H1 (cell line): ENCODE measurements around the gene RNPEPL1. TPM values are rescaled to one million over a fixed set of nuclear protein-coding genes. Genes with fewer than 3 reads are reported as not detected.

Source experiments
- CTCF ChIA-PET: fragments of 300-600 bp; sonication (Branson Sonifier 250); formaldehyde crosslinking; loops from one replicate; lab custom pipeline; 2021; ENCODE audit not compliant: partially characterized antibody; lab: Charles Lee
- POLR2A ChIA-PET: fragments of 300-600 bp; sonication (Branson Sonifier 250); formaldehyde crosslinking; loops from one replicate; lab custom pipeline; 2021; ENCODE audit warnings: inconsistent platforms; ENCODE audit not compliant: partially characterized antibody; lab: Charles Lee
- DNase-seq, 2 experiments: peaks; one replicate each; pipeline versions ENCODE4 v3.0.0 to v3.0.0-alpha.2; 2010 to 2022; ENCODE audit warnings: low spot score in 2 of 2, low read depth in 1 of 2, mixed read lengths in 1 of 2
- FAIRE-seq: peaks from 2 replicates; lab custom pipeline; 2011; peaks lifted over from hg19 to GRCh38; lab: Jason Lieb, UNC
- H2AFZ ChIP-seq: 2 replicates; pipeline ENCODE4 v1.8.1; 2012; ENCODE audit warnings: low read length, inconsistent platforms
- H2AK5ac ChIP-seq: 2 replicates; pipeline ENCODE4 v1.6.1; 2013; ENCODE audit warnings: low read depth, low read length
- H2BK120ac ChIP-seq: replicated peaks from 2 replicates; pipeline ENCODE3; 2013; ENCODE audit warnings: low read depth, low read length, inconsistent platforms
- H2BK12ac ChIP-seq: 2 replicates; pipeline ENCODE4 v1.6.1; 2013; ENCODE audit warnings: low read depth, low read length
- H2BK15ac ChIP-seq: 2 replicates; pipeline ENCODE4 v1.6.1; 2013; ENCODE audit warnings: low read length
- H2BK20ac ChIP-seq: 2 replicates; pipeline ENCODE4 v1.6.1; 2013; ENCODE audit warnings: low read length
- H2BK5ac ChIP-seq: 2 replicates; pipeline ENCODE4 v1.6.1; 2013; ENCODE audit warnings: low read depth, low read length
- H3K14ac ChIP-seq: 2 replicates; pipeline ENCODE4 v1.6.1; 2013; ENCODE audit warnings: inconsistent platforms; ENCODE audit not compliant: insufficient read length
- H3K18ac ChIP-seq: 2 replicates; pipeline ENCODE4 v1.6.1; 2013; ENCODE audit warnings: low read length; ENCODE audit errors: extremely low read depth
- H3K23ac ChIP-seq: 2 replicates; pipeline ENCODE4 v1.6.1; 2013; ENCODE audit warnings: inconsistent platforms; ENCODE audit not compliant: insufficient read length
- H3K23me2 ChIP-seq: 2 replicates; pipeline ENCODE4 v1.6.1; 2013; ENCODE audit warnings: low read depth, low read length
- H3K27ac ChIP-seq: 2 replicates; pipeline ENCODE4 v1.6.1; 2011; ENCODE audit warnings: low read depth, low read length, inconsistent platforms
- H3K27me3 ChIP-seq, 4 experiments: replicated peaks in 1 of 4; 1 replicate in 1 of 4; 2 replicates in 3 of 4; pipeline versions ENCODE4 v1.6.1 to v1.8.1; 2011 to 2013; ENCODE audit warnings: low read length in 3 of 4, mild to moderate bottlenecking in 3 of 4, inconsistent platforms in 2 of 4, mixed read lengths in 2 of 4, moderate library complexity in 1 of 4; ENCODE audit not compliant: control insufficient read depth in 3 of 4, insufficient read depth in 3 of 4; ENCODE audit errors: extremely low read depth in 1 of 4
- H3K36me3 ChIP-seq, 4 experiments: 2 replicates each; pipeline versions ENCODE4 v1.6.1 to v1.8.1; 2011 to 2013; ENCODE audit warnings: mild to moderate bottlenecking in 4 of 4, low read length in 3 of 4, moderate library complexity in 2 of 4, control low read depth in 1 of 4, inconsistent platforms in 1 of 4; ENCODE audit not compliant: insufficient read depth in 4 of 4, control insufficient read depth in 2 of 4
- H3K4ac ChIP-seq: replicated peaks from 2 replicates; pipeline ENCODE3; 2013; ENCODE audit warnings: low read length, low read depth, mixed read lengths, inconsistent platforms; ENCODE audit not compliant: insufficient read length
- H3K4me1 ChIP-seq, 4 experiments: replicated peaks in 1 of 4; 1 replicate in 1 of 4; 2 replicates in 3 of 4; pipeline versions ENCODE4 v1.6.1 to v1.8.1; 2011 to 2013; ENCODE audit warnings: low read length in 3 of 4, inconsistent platforms in 2 of 4, mixed read lengths in 1 of 4; ENCODE audit not compliant: insufficient read depth in 4 of 4, control insufficient read depth in 3 of 4
- H3K4me2 ChIP-seq, 2 experiments: 2 replicates each; pipeline versions ENCODE4 v1.6.1 to v1.8.1; 2011 to 2013; ENCODE audit warnings: low read depth in 2 of 2, low read length in 2 of 2, control low read depth in 1 of 2, inconsistent platforms in 1 of 2, mild to moderate bottlenecking in 1 of 2; ENCODE audit not compliant: insufficient read depth in 1 of 2
- H3K4me3 ChIP-seq, 4 experiments: fragments of 200-600, 300-600 bp in 1 of 4; sonication (generic), shearing (Covaris generic), sonication (Bioruptor Twin) in 1 of 4; 2 replicates each; pipeline versions ENCODE4 v1.5.1 to v1.8.1; 2011 to 2016; ENCODE audit warnings: low read length in 4 of 4, low read depth in 3 of 4, control low read depth in 2 of 4, inconsistent platforms in 2 of 4, mild to moderate bottlenecking in 2 of 4, mixed read lengths in 1 of 4, moderate library complexity in 1 of 4; ENCODE audit not compliant: insufficient read depth in 2 of 4; ENCODE audit errors: extremely low read depth in 1 of 4
- H3K56ac ChIP-seq: replicated peaks from 2 replicates; pipeline ENCODE3; 2013; ENCODE audit warnings: low read depth, mild to moderate bottlenecking, mixed read lengths, low read length, inconsistent platforms; ENCODE audit not compliant: insufficient read length
- H3K79me1 ChIP-seq: 2 replicates; pipeline ENCODE4 v1.6.1; 2013; ENCODE audit warnings: low read depth, low read length, control low read depth
- H3K79me2 ChIP-seq, 2 experiments: 2 replicates each; pipeline versions ENCODE4 v1.6.1 to v1.8.1; 2012 to 2013; ENCODE audit warnings: low read length in 2 of 2, mild to moderate bottlenecking in 2 of 2, inconsistent platforms in 1 of 2; ENCODE audit not compliant: insufficient read depth in 2 of 2, control insufficient read depth in 1 of 2
- H3K9ac ChIP-seq, 4 experiments: replicated peaks in 1 of 4; 1 replicate in 1 of 4; 2 replicates in 3 of 4; pipeline versions ENCODE4 v1.6.1 to v1.8.1; 2011 to 2013; ENCODE audit warnings: low read depth in 3 of 4, low read length in 3 of 4, control low read depth in 2 of 4, mild to moderate bottlenecking in 2 of 4, moderate library complexity in 2 of 4, inconsistent platforms in 1 of 4; ENCODE audit errors: extremely low read depth in 1 of 4
- H3K9me3 ChIP-seq, 2 experiments: 2 replicates each; pipeline versions ENCODE4 v1.6.1 to v1.8.1; 2012 to 2013; ENCODE audit warnings: mild to moderate bottlenecking in 2 of 2, moderate library complexity in 2 of 2, control low read depth in 1 of 2, inconsistent platforms in 1 of 2, low read depth in 1 of 2, low read length in 1 of 2, mixed read lengths in 1 of 2; ENCODE audit not compliant: insufficient read depth in 2 of 2
- H4K20me1 ChIP-seq, 2 experiments: replicated peaks in 1 of 2; 2 replicates each; pipeline versions ENCODE3 to v1.8.1; 2011 to 2013; ENCODE audit warnings: inconsistent platforms in 2 of 2, low read length in 2 of 2, mild to moderate bottlenecking in 1 of 2; ENCODE audit not compliant: insufficient read depth in 2 of 2, control insufficient read depth in 1 of 2
- H4K5ac ChIP-seq: 2 replicates; pipeline ENCODE4 v1.6.1; 2013; ENCODE audit warnings: low read length, low read depth, mixed read lengths, inconsistent platforms; ENCODE audit not compliant: insufficient read length
- H4K8ac ChIP-seq: 2 replicates; pipeline ENCODE4 v1.8.0; 2013; ENCODE audit warnings: mild to moderate bottlenecking, moderate library complexity, low read length, inconsistent platforms; ENCODE audit not compliant: insufficient read depth; ENCODE audit errors: extremely low read depth
- H4K91ac ChIP-seq: replicated peaks from 2 replicates; pipeline ENCODE3; 2013; ENCODE audit warnings: low read length, mixed read lengths, inconsistent platforms; ENCODE audit not compliant: insufficient read length
- BACH1 ChIP-seq: IDR thresholded peaks from 2 replicates; pipeline ENCODE4 v1.6.1; 2012; ENCODE audit warnings: low read length, improper control_type of control experiment
- BCL11A ChIP-seq, 2 experiments: IDR thresholded peaks; one replicate each; pipeline ENCODE4 v1.6.1; 2011; ENCODE audit warnings: low read depth in 2 of 2, low read length in 2 of 2, mild to moderate bottlenecking in 2 of 2
- CEBPB ChIP-seq: IDR thresholded peaks from 2 replicates; pipeline ENCODE4 v1.6.1; 2012; ENCODE audit warnings: low read depth, low read length
- HDAC2 ChIP-seq, 2 experiments: fragments of 300-600 bp in 1 of 2; sonication (generic) in 1 of 2; IDR thresholded peaks; 2 replicates each; pipeline ENCODE4 v1.6.1; 2011 to 2012; ENCODE audit warnings: low read depth in 2 of 2, low read length in 2 of 2, mild to moderate bottlenecking in 2 of 2, moderate library complexity in 2 of 2, borderline replicate concordance in 1 of 2, inconsistent platforms in 1 of 2
- HDAC6 ChIP-seq: IDR thresholded peaks from one replicate; pipeline ENCODE4 v1.7.1; 2012; ENCODE audit warnings: low read depth, mild to moderate bottlenecking, inconsistent platforms, low read length, moderate library complexity
- JUND ChIP-seq: IDR thresholded peaks from 2 replicates; pipeline ENCODE4 v1.6.1; 2011; ENCODE audit warnings: mild to moderate bottlenecking, improper control_type of control experiment, low read length
- KDM1A ChIP-seq: fragments of 200-600, 300-600 bp; sonication (generic); IDR thresholded peaks from 2 replicates; pipeline ENCODE4 v1.7.1; 2016; ENCODE audit warnings: mild to moderate bottlenecking, low read length, borderline replicate concordance
- MAX ChIP-seq: IDR thresholded peaks from 2 replicates; pipeline ENCODE4 v1.6.1; 2012; ENCODE audit warnings: inconsistent platforms
- NANOG ChIP-seq: IDR thresholded peaks from 2 replicates; pipeline ENCODE4 v1.6.1; 2011; ENCODE audit warnings: low read length, low read depth, mild to moderate bottlenecking, inconsistent platforms; ENCODE audit not compliant: insufficient read depth, poor library complexity, severe bottlenecking
- POLR2A ChIP-seq, 2 experiments: IDR thresholded peaks; 1 replicate in 1 of 2; 2 replicates in 1 of 2; pipeline ENCODE4 v1.6.1; 2011; ENCODE audit warnings: low read depth in 2 of 2, low read length in 2 of 2, mild to moderate bottlenecking in 2 of 2; ENCODE audit errors: control extremely low read depth in 1 of 2
- RXRA ChIP-seq: IDR thresholded peaks from 2 replicates; pipeline ENCODE4 v1.6.1; 2011; ENCODE audit warnings: low read depth, mild to moderate bottlenecking, low read length, moderate library complexity; ENCODE audit not compliant: insufficient read depth
- SAP30 ChIP-seq: fragments of 300-600 bp; sonication (generic); IDR thresholded peaks from 2 replicates; pipeline ENCODE4 v1.7.1; 2012; ENCODE audit warnings: low read length, moderate library complexity, mild to moderate bottlenecking, inconsistent platforms; ENCODE audit not compliant: insufficient read depth, insufficient replicate concordance
- SUZ12 ChIP-seq: fragments of 200-600 bp; sonication (generic); IDR thresholded peaks from 2 replicates; pipeline ENCODE4 v1.6.1; 2012; ENCODE audit warnings: mild to moderate bottlenecking, inconsistent platforms, low read length, moderate library complexity, mixed read lengths
- YY1 ChIP-seq: IDR thresholded peaks from 2 replicates; pipeline ENCODE4 v1.6.1; 2011; ENCODE audit warnings: low read depth, mild to moderate bottlenecking, low read length
- WGBS, 2 experiments: shearing (Covaris generic) in 1 of 2; methylation state at CpG; one replicate each; pipeline versions ENCODE4 v1.1.6 to v1.1.7; 2013 to 2015; ENCODE audit warnings: low lambda C conversion rate in 2 of 2, mixed read lengths in 2 of 2, inconsistent platforms in 1 of 2, low coverage in 1 of 2, missing lambda C conversion rate in 1 of 2; ENCODE audit not compliant: insufficient replicate concordance in 2 of 2, insufficient coverage in 1 of 2, insufficient read length in 1 of 2; ENCODE audit errors: extremely low coverage in 1 of 2, missing lambda C conversion rate in 1 of 2; 5-methylcytosine and 5-hydroxymethylcytosine counted together
- polyA plus RNA-seq, 7 experiments: library from polyadenylated mRNA; depleted of rRNA in 3 of 7; stranded (reverse) in 5 of 7; unstranded in 2 of 7; fragments of >200 nt in 5 of 7; fragments of 200-250 nt in 2 of 7; gene quantifications; 1 replicate in 5 of 7; 2 replicates in 1 of 7; 4 replicates in 1 of 7; pipeline versions ENCODE4 v1.2.1 to v1.2.3, GENCODE V29; 2011 to 2013; ENCODE audit warnings: missing spikeins in 2 of 7, mixed read lengths in 2 of 7
- total RNA-seq: library from RNA; stranded (reverse); fragmentation: NEBNext Ultra II Directional; extraction: Animal tissue kit (Norgen Biotek cat#: 25700); gene quantifications from 2 replicates; pipeline ENCODE4 v1.2.1, GENCODE V29; 2021

RNPEPL1 gene
- total and polyA plus RNA-seq, 2 of the 8 experiments (the other 6 are each of a cell fraction or from before 2014, with no cell fraction given), result 9.0 to 11.3 TPM

GRCh38 chr2:240522406-240522805 lies 45.9 kb upstream of the RNPEPL1 start:
- Histone ChIP-seq H3K27me3 (peaks cover 0 to 27% (median 23%) of the 10 kb centered on the region in 4 experiments; a peak in 6 of 7 replicates), H3K14ac (no peak overlapping the region), H2BK120ac (no peak overlapping the region), H2AK5ac (no peak overlapping the region), H4K20me1 (peaks cover 0 to 5% of the 10 kb centered on the region in 2 experiments), H2BK20ac (no peak overlapping the region), H3K4me3 (no peak overlapping the region), H3K36me3 (no peaks in the 10 kb centered on the region; a peak in 1 of 8 replicates), H3K79me1 (no peaks in the 10 kb centered on the region; the same call in 1 of the 2 replicates), H3K23me2 (peaks cover 9% of the 10 kb centered on the region; the same call in 1 of the 2 replicates), H3K56ac (no peak overlapping the region), H2BK12ac (no peak overlapping the region), H4K8ac (no peak overlapping the region), H2AFZ (no peak overlapping the region), H2BK5ac (no peak overlapping the region), H3K18ac (no peak overlapping the region), H3K79me2 (no peaks in the 10 kb centered on the region), H4K5ac (no peak overlapping the region), H2BK15ac (no peak overlapping the region), H4K91ac (no peak overlapping the region), H3K4me2 (no peak overlapping the region), H3K4ac (no peak overlapping the region), H3K23ac (no peak overlapping the region), H3K9ac (no peak overlapping the region), H3K9me3 (peaks cover 29 to 45% of the 10 kb centered on the region in 2 experiments), H3K4me1 (peaks cover 0 to 8% (median 3%) of the 10 kb centered on the region in 4 experiments; a peak in 4 of 7 replicates), H3K27ac (no peak overlapping the region)
- CTCF ChIA-PET, result interaction anchor here (1.0 to 1.3 kb wide), 3 partner anchors 8 to 25 kb away, joined by 3 to 4 read pairs (median 3); no protein-coding TSS in a partner anchor
- FAIRE-seq (no peak), DNase-seq (peak in 1 of 2 experiments; percentile 27)
- 93% methylated on average over 11 of the region's 12 CpGs; no CpG with 5 or more reads in 1 of the 2 experiments for WGBS, 2 experiments
- POLR2A ChIA-PET, result no interaction called here
- no peak for TF ChIP-seq YY1
- TF ChIP-seq BACH1, result no peak
- TF ChIP-seq BCL11A (IDR thresholded peaks at IDR 0.05; ENCODE audit: low read depth in 2 of 2, low read length in 2 of 2), result no peak
- no peak for TF ChIP-seq JUND
- no peak for TF ChIP-seq KDM1A
- TF ChIP-seq NANOG, result no peak
- no peak for TF ChIP-seq CEBPB
- TF ChIP-seq SAP30, result no peak
- no peak for TF ChIP-seq RXRA
- TF ChIP-seq MAX, result no peak
- no peak for TF ChIP-seq POLR2A (IDR thresholded peaks at IDR 0.05; ENCODE audit: control extremely low read depth in 1 of 2, low read depth in 2 of 2, low read length in 2 of 2)
- TF ChIP-seq SUZ12, result no peak
- TF ChIP-seq HDAC2 (IDR thresholded peaks at IDR 0.05; ENCODE audit: borderline replicate concordance in 1 of 2, low read depth in 2 of 2, low read length in 2 of 2), result no peak
- no peak for TF ChIP-seq HDAC6
